ENCODE measurements around the gene GSTA3.
"Not testable (repeated sequence)": the region's sequence is repeated elsewhere in the genome, so short reads cannot be mapped to it uniquely, and the experiment has no call there.

- not testable (repeated sequence) for TF ChIP-seq EZH2 (optimal IDR thresholded peaks at IDR 0.05; ENCODE audit: low read depth, low read length)
- TF ChIP-seq, protein P1, sequence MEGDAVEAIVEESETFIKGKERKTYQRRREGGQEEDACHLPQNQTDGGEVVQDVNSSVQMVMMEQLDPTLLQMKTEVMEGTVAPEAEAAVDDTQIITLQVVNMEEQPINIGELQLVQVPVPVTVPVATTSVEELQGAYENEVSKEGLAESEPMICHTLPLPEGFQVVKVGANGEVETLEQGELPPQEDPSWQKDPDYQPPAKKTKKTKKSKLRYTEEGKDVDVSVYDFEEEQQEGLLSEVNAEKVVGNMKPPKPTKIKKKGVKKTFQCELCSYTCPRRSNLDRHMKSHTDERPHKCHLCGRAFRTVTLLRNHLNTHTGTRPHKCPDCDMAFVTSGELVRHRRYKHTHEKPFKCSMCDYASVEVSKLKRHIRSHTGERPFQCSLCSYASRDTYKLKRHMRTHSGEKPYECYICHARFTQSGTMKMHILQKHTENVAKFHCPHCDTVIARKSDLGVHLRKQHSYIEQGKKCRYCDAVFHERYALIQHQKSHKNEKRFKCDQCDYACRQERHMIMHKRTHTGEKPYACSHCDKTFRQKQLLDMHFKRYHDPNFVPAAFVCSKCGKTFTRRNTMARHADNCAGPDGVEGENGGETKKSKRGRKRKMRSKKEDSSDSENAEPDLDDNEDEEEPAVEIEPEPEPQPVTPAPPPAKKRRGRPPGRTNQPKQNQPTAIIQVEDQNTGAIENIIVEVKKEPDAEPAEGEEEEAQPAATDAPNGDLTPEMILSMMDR (IDR thresholded peaks at IDR 0.05; ENCODE audit: low read length), result not testable (repeated sequence)
These were observed 53.4 kb downstream of the GSTA3 start for GRCh38 chr6:52856137-52856536.

Measured in MM.1S (cell line).